GM08714 (cell line): Measurements from ENCODE around the gene PABPN1.

Experiments used
- H3K4me3 ChIP-seq: fragments of 200-500 bp; sonication (Bioruptor generic); 2 replicates; pipeline ENCODE4 v1.5.1; 2014; ENCODE audit warnings: mild to moderate bottlenecking, low read length, inconsistent platforms
- ZNF274 ChIP-seq: IDR thresholded peaks from 2 replicates; pipeline ENCODE4 v1.6.1; 2012; ENCODE audit warnings: mild to moderate bottlenecking, low read depth, low read length

PABPN1 gene

GRCh38 chr14:23365732-23366425 is 44.6 kb downstream of the PABPN1 start:
- TF ChIP-seq ZNF274: no peak
- no peak overlapping the region for H3K4me3 ChIP-seq

- TF ChIP-seq ZNF274: no peak
- H3K4me3 ChIP-seq: no peak overlapping the region
These were observed 45.2 kb downstream of the PABPN1 start for GRCh38 chr14:23366426-23366921.

GRCh38 chr14:23370221-23370620 is 49.0 kb downstream of the PABPN1 start:
- H3K4me3 ChIP-seq: no peak overlapping the region
- no peak for TF ChIP-seq ZNF274

GRCh38 chr14:23371865-23372264 is 50.6 kb downstream of the PABPN1 start:
- no peak for TF ChIP-seq ZNF274
- H3K4me3 ChIP-seq: no peak overlapping the region

GRCh38 chr14:23372509-23372908 is 51.3 kb downstream of the PABPN1 start, which contains the start of gene IL25:
TSS of gene IL25 (plus strand) at chr14:23372809.
- H3K4me3 ChIP-seq: no peak within 1 kb of the TSS
- TF ChIP-seq ZNF274: no peak

- no peak for TF ChIP-seq ZNF274
- no peak overlapping the region for H3K4me3 ChIP-seq
These were observed 51.8 kb downstream of the PABPN1 start for GRCh38 chr14:23373041-23373440.
